ENCODE measurements around the gene ARFGEF3. TPM values are rescaled to one million over a fixed set of nuclear protein-coding genes. Genes with fewer than 3 reads are reported as not detected.
A peak's percentile ranks its signal among the peaks of the same experiment; 100 is the strongest.

ARFGEF3 gene
- total RNA-seq, 1 donor from 2014 or later, result 0.08 TPM

DNA sequence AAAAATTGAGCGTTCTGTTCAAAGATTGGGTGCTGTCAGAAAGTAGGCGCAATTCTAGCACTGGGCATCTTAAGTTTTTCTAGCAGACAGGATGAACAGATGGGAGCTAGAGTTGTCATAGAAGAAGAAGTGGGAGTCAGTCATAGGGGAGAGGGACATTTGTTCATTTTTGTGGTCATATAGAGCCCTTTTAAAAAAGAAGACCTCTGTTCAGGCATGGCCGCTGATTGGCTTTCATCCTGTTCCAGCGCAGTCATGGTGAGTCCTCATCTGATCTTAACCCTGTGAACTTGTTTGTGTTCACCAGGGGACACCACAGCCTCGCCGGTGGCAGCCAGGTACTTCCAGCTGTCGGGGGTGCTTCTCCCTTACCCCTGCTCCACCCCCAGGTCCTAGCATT lies 86.3 kb downstream of the ARFGEF3 start:
- no peaks in the 10 kb centered on the region for H3K9me3 Mint-ChIP-seq (ENCODE audit: unreplicated experiment)

GRCh38 chr6:138248878-138249277 lies 87.1 kb downstream of the ARFGEF3 start:
- no peaks in the 10 kb centered on the region for H3K9me3 Mint-ChIP-seq (ENCODE audit: unreplicated experiment)

More for the DNA sequence above, 86.3 kb downstream of the ARFGEF3 start:
- peaks cover 2% of the 10 kb centered on the region for H3K27me3 Mint-ChIP-seq (ENCODE audit: unreplicated experiment)
- no peak overlapping the region for H3K4me3 Mint-ChIP-seq (ENCODE audit: unreplicated experiment)
- H3K36me3 Mint-ChIP-seq (ENCODE audit: unreplicated experiment), result no peaks in the 10 kb centered on the region
- no peaks in the 10 kb centered on the region for H3K4me1 Mint-ChIP-seq (ENCODE audit: unreplicated experiment)
- H3K27ac Mint-ChIP-seq (ENCODE audit: unreplicated experiment), result no peak overlapping the region
- TF ChIP-seq CTCF (IDR thresholded peaks at IDR 0.05), result no peak
- peak; percentile 53 for DNase-seq (ENCODE audit: extremely low spot score, unreplicated experiment)

GRCh38 chr6:138250053-138250452 lies 88.3 kb downstream of the ARFGEF3 start:
- H3K27me3 Mint-ChIP-seq (ENCODE audit: unreplicated experiment), result no peaks in the 10 kb centered on the region
- H3K4me1 Mint-ChIP-seq (ENCODE audit: unreplicated experiment), result no peaks in the 10 kb centered on the region
- no peaks in the 10 kb centered on the region for H3K36me3 Mint-ChIP-seq (ENCODE audit: unreplicated experiment)
- no peak overlapping the region for H3K27ac Mint-ChIP-seq (ENCODE audit: unreplicated experiment)
- no peaks in the 10 kb centered on the region for H3K9me3 Mint-ChIP-seq (ENCODE audit: unreplicated experiment)
- DNase-seq (ENCODE audit: extremely low spot score, unreplicated experiment), result no peak
- no peak overlapping the region for H3K4me3 Mint-ChIP-seq (ENCODE audit: unreplicated experiment)
- TF ChIP-seq CTCF (IDR thresholded peaks at IDR 0.05), result no peak

More at GRCh38 chr6:138248878-138249277, 87.1 kb downstream of the ARFGEF3 start:
- H3K27me3 Mint-ChIP-seq (ENCODE audit: unreplicated experiment), result no peaks in the 10 kb centered on the region
- H3K4me1 Mint-ChIP-seq (ENCODE audit: unreplicated experiment), result no peaks in the 10 kb centered on the region
- no peak overlapping the region for H3K27ac Mint-ChIP-seq (ENCODE audit: unreplicated experiment)
- TF ChIP-seq CTCF (IDR thresholded peaks at IDR 0.05), result no peak
- H3K36me3 Mint-ChIP-seq (ENCODE audit: unreplicated experiment), result no peaks in the 10 kb centered on the region
- no peak for DNase-seq (ENCODE audit: extremely low spot score, unreplicated experiment)
- H3K4me3 Mint-ChIP-seq (ENCODE audit: unreplicated experiment), result no peak overlapping the region

GRCh38 chr6:138250513-138251247 lies 88.9 kb downstream of the ARFGEF3 start:
- no peaks in the 10 kb centered on the region for H3K9me3 Mint-ChIP-seq (ENCODE audit: unreplicated experiment)
- no peaks in the 10 kb centered on the region for H3K36me3 Mint-ChIP-seq (ENCODE audit: unreplicated experiment)
- TF ChIP-seq CTCF (IDR thresholded peaks at IDR 0.05), result no peak
- H3K4me3 Mint-ChIP-seq (ENCODE audit: unreplicated experiment), result no peak overlapping the region
- H3K4me1 Mint-ChIP-seq (ENCODE audit: unreplicated experiment), result no peaks in the 10 kb centered on the region
- H3K27me3 Mint-ChIP-seq (ENCODE audit: unreplicated experiment), result no peaks in the 10 kb centered on the region
- peak; percentile 59 for DNase-seq (ENCODE audit: extremely low spot score, unreplicated experiment)
- H3K27ac Mint-ChIP-seq (ENCODE audit: unreplicated experiment), result no peak overlapping the region

DNA sequence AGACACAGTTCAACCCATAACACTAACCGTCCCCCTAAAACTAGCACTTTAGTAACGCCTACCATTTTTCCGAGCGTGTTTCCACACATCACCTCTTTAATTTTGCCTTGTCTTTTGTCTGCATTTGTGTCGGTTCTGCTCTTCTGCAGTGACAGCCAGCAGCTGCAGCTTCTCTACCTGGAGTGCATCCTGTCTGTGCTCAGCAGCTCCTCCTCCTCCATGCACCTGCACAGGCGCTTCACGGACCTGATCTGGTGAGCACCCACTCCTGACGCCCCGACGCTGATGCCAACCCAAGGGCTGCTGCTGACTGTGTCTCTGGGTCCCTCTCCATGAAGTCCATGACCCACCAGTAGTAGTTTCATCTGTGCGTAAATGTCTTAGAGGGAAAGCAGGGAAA lies 92.0 kb downstream of the ARFGEF3 start:
- no peaks in the 10 kb centered on the region for H3K4me1 Mint-ChIP-seq (ENCODE audit: unreplicated experiment)
- no peak overlapping the region for H3K27ac Mint-ChIP-seq (ENCODE audit: unreplicated experiment)
- peak; percentile 42 for DNase-seq (ENCODE audit: extremely low spot score, unreplicated experiment)
- H3K27me3 Mint-ChIP-seq (ENCODE audit: unreplicated experiment), result no peaks in the 10 kb centered on the region
- no peak overlapping the region for H3K4me3 Mint-ChIP-seq (ENCODE audit: unreplicated experiment)
- no peaks in the 10 kb centered on the region for H3K9me3 Mint-ChIP-seq (ENCODE audit: unreplicated experiment)
- TF ChIP-seq CTCF (IDR thresholded peaks at IDR 0.05), result no peak
- no peaks in the 10 kb centered on the region for H3K36me3 Mint-ChIP-seq (ENCODE audit: unreplicated experiment)

Measured in osteocyte (in vitro differentiated cells).